GM21381 (cell line): Measurements from ENCODE around the gene KIF16B.
"Not testable (repeated sequence)": the region's sequence is repeated elsewhere in the genome, so short reads cannot be mapped to it uniquely, and the experiment has no call there.

Experiments used
- ATAC-seq: cut with Tn5 transposase; IDR thresholded peaks from one replicate; pipeline ENCODE4 v1.9.1; 2021; ENCODE audit warnings: mild to moderate bottlenecking, moderate library complexity; ENCODE audit not compliant: unreplicated experiment

Gene KIF16B

DNA sequence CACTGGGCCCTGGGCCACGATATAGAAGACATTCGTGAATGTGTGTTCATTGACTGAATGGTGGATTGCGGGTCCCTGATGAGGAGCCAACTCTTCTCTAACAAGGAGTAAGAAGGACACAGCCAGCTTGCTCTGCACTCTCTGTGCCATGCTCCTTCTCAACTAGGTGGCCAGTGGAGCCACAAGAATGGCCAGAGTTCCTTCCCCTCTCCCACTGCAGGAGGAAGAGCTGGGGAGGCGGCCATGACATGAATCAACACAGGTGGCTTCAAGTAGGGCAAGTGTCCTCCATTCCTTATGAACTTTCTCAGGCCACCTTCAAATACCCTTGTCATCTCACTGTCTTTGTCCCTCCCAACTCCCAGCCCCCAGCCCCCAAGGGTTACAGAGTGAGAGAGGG is 305.7 kb downstream of the KIF16B start:
- no peak for ATAC-seq

DNA sequence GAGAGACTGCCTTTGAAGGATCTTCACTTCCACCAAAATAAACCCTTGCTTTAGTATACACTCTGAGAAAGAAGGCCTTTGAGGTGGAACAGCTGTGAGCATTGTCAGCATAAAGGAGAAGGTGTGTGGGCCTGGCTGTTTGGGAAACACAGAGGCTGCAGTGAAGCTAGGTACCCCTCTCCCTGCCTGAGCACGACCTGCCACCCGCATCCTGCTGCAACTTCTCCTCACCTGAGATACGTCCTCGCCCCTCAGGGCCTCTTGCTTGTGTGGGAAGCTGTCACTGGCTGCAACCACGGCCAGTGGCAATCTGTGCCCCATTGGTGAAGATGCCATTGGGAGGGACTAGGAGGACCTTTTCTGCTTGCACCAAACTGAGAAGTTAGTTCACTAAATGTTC is 307.9 kb downstream of the KIF16B start:
- no peak for ATAC-seq

DNA sequence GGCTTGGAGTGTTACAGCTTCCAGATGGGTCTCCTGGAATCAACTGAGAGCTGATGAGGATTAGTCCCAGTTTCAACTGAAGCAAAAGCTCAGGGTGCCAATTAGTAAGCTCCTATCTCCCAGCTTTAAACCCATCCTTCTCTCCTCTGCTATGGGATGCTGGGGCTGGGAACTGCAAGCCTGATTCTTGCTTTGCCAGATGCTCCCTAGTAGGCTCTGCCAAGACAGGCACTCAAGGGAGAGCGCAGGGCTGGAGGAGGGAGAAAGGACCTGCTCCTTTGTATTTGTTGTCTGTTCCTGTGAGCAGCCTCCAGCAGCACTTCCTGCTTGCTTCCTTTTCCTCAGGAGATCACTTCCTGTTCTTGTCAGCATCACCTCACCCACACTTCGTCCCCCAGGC is 309.7 kb downstream of the KIF16B start:
- no peak for ATAC-seq

DNA sequence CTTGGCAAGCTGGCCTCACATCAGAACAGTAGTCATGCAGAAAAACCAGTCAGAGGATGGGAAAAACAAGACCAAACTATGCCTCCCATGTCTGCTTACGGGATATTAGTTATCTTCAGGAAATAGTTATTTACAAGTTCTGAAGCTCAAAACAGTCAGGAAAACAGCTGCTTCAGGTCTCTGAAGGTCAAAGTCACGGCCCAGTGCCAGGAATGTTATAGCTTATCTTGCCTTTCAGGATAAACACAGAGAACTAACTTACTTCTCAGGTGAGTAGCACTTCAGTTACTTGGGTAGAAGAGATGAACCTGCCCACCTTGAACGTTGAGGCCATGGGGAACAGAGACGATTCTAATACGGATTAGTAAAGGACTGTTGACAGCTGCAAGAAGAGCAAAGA is 310.7 kb downstream of the KIF16B start:
- no peak for ATAC-seq

DNA sequence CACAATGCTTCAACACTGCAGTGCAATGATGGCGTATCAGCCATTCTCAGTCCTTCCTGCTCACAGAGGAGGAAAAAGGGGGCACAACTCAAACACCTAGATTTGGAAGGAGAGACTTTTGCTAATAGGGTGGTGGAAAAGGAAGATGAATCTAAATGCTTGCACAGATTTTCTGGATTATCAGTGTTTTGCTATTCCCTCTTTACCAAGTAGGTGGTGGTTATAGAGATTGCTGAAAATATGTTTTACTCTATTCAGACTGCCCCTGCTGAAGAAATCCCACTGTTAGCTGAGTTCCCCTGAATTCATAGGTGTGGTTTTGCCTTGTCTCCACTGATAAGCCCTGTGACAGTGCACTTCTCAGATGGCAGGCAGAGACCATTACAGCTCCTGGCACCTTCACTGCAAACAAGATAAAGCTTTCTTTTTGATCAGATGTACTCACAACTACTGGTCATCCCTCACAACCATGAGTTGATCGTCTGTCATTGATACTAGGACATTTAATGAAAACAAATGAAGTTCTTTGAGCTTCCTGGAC is 311.4 kb downstream of the KIF16B start:
- ATAC-seq: no peak

DNA sequence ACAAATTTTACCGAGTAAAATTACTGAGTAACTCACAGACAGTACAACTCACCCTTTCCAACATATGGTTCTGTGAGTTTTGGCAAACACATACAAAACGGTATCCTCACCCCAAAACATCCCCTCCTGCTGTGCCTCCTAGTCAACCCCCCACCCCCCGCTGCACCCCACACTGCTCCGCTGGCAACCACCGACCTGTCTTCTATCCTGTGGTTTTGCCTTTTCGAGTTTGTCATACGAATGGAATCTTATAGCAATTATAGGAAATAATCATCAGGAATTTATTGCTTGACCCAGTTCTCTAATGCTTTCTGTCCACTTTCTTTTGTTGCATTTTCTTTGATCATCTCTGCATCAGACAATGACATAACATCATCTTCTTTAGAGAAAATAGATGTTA is 312.3 kb downstream of the KIF16B start:
- ATAC-seq: no peak

DNA sequence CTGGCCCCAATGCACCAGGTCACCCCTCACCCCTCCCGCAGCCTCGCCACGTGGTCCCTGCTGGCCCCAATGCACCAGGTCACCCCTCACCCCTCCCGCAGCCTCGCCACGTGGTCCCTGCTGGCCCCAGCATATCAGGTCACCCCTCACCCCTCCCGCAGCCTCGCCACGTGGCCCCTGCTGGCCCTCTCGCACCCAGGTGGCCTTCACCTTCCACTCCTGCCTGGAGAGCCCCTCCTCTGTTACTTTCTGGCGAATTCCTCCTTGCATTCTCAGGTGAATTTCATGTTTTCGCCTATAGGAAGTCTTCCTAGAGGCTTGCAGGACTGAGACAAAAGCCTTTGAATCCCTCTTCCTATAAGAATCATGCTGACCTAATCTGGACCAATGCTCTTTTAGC is 313.1 kb downstream of the KIF16B start:
- not testable (repeated sequence) for ATAC-seq

DNA sequence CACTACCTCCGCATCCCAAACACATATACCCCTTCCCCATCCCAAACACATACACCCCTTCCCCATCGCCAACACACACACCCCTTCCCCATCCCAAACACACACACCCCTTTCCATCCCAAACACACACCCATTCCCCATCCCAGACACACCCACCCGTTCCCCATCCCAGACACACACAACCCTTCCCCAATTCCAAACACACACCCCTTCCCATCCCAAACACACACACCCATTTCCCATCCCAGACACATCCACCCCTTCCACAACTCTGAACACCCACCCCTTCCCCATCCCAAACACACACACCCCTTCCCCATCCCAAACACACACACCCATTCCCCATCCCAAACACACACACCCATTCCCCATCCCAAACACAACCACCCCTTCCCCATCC is 314.5 kb downstream of the KIF16B start:
- ATAC-seq: no peak

DNA sequence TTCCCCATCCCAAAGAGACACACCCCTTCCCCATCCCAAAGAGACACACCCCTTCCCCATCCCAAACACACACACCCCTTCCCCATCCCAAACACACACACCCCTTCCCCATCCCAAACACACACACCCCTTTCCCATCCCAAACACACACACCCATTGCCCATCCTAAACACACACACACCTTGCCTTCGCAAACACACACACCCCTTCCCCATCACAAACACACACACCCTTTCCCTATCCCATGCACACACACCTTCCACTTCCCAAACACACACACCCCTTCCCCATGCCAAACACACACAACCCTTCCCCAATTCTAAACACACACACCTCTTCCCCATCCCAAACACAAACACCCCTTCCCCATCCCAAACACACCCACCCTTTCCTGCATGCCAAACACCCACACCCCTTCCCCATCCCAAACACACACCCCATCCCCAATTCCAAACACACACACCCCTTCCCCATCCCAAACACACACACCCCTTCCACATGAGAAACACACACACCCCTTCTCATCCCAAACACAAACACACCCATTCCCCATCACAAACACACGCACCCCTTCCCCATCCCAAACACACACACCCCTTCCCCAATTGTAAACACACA is 315.3 kb downstream of the KIF16B start:
- ATAC-seq: no peak

DNA sequence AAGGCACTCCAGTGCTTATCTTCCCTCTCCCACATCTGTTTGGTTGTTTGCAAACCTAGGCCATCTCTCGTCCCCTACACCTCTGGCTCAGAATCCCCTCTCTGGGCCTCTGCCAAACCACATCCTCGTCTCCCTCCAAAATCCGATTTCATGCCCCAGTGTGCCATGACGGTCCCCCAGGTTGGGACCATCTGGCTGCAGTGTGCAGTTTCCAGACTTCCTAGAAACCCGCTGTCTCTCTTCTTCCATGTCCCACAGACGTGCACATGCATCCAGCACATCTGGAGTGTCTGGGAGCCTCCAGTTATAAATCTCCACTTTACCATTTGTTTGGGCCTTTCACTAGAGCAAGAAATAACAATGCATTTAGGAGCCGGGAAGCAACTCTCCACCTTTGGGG is 316.2 kb downstream of the KIF16B start:
- ATAC-seq: no peak

DNA sequence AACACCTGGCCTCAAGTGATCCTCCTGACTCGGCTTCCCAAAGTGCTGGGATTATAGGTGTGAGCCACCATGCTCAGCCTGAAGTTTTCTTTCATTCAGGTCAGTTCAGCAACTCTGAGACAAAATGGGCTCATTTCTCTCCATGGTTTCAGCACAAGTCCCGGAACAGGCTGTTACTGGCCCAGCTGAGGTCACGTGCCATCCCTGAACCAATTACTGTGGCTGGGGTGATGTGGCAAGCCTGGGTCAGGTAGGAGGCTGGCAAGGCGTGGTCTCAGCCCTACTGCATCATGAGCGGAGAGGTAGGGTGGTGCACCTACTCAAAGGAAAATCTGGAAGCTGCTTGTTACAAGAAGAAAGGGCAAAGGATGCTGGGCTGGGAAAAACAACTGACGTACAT is 326.4 kb downstream of the KIF16B start:
- no peak for ATAC-seq

DNA sequence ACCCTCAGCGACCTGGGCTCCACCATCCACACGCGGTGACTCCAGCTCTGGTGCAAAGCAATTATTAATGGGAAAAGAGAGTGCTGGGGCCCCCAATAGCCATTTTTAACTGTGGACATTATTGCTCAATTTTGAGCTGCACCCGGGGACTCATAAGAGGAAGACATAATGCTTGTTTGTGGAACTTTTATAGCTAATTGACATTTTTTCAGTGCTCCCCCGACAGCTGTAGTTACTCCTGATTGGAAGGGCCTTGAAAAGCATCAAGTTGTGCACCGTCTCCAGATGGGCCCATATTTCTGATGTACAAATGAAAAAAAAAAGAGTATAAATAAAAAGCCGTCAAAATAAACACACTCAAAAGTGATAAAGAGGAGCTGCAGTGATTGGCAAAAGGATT is 327.0 kb downstream of the KIF16B start:
- no peak for ATAC-seq

DNA sequence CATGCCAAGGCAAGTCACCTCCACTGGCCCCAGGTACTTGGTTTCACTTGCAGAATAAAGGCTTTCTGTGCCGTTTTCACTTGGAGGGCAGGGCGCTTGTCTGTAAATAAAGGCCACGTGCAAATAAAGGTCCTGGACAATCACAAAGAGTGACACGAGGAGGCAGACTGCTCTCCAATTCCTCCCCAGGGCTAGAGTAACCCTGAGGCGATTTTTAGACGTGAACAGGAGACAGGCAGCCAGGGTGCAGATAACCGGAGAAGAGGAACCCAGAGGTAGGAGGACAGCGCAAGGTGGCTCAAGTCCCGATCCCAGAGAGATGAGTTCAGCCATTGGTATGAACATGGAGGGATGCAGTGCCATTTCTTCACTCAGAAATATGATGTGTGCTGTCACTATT is 327.4 kb downstream of the KIF16B start:
- no peak for ATAC-seq

DNA sequence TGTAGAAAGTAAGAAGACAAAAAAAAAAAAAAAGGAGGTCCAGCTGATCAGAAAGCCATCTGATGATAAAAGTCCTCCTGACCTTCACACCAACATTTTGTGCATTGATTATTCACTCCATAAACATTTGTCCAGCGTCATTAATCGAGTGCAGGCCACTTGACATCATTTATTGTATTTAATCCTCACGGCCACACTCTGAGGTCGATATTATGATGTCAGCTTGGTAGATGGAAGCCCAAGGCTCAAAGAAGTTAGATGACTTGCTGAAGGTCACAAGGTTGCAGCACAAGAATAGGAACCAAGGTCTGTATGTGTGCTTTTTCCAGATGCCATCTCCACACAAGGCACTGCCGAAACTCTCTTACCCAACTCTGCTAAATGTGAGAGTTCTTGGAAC is 328.4 kb downstream of the KIF16B start:
- ATAC-seq: no peak

DNA sequence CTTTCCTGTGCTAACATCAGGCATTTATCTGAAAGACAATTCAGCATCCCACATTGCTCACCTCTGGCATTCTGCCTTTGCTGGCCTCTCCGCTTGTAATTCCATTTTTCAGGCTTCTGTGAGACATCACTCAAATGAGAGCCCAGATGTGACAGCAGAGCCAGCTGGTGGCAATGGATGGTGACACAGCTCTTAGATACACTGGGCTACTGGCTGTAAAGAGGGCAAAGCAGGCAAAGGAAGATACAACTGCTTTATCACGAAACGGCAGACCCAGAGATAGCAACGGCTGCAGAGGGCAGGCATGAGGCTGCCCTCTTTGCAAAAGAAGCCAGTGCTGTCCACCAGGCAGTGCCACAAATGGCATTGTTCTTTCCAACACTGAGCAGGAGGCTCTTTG is 329.8 kb downstream of the KIF16B start:
- no peak for ATAC-seq

DNA sequence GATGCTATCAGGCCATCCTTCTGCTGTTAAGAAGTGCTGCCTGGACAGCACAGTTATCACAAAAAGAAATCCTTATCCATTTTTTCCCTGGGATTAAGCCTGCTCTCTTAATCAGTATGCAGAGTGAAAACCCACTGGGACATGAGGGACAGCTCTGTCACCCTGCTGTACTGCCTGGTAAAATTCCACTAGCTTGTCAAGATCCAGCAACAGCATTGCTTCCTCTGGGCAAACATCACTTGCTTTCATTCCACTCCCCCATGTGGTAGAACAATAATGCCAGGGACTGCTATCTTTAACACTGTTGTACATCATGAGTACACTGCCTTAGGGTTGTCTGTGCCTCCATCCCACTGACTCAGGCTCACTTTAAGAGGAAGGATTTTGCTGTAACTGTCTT is 331.3 kb downstream of the KIF16B start:
- no peak for ATAC-seq

DNA sequence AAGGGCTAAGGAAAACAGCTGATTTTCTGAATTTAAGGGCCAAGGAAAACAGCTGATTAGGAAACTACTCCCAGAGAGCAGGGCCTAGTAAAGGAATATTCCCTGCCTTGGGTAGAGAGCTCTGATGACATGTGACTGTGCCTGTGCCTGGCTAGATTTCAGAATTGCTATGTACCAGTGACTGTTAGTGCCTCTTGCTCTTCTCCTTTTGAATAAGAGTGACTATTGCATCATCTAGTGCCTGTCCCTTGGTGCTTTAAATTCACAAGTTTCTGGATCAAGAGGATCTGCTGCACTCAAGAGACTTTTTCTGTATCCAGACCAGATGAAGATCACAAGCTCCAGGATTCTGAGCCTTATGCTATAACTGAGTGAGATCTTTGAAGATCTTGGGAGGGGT is 332.9 kb downstream of the KIF16B start:
- ATAC-seq: no peak

DNA sequence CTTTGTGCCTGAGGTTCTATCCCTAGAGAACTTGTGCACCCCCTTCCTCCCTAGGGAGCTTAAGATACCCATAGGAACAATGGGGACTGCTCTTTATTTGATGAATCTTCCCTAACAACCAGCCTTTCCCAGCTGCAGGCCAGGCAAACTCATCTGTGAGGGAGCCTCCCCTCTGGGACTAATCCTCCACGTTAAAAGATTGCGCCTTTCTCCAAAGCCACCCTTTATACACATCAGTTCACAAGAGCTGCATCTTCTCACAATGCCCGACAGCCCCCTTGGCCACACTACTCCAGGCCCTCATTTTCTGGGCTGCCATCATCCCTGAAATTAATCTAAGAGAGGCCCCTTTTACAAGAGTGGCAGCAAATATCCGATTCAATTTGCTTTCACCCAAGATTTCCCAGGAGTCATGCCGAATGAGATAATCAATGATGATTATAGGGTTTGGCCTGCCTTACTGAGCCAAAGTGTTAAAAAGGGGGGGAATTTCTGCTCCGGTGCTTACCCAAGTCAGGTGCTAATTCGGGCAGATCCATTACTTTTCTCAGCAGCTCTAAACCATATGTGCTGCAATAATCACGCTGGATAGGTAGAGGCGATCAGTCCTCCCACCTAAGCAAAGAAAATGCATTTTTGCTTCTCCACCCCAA is 336.5 kb downstream of the KIF16B start:
- no peak for ATAC-seq

DNA sequence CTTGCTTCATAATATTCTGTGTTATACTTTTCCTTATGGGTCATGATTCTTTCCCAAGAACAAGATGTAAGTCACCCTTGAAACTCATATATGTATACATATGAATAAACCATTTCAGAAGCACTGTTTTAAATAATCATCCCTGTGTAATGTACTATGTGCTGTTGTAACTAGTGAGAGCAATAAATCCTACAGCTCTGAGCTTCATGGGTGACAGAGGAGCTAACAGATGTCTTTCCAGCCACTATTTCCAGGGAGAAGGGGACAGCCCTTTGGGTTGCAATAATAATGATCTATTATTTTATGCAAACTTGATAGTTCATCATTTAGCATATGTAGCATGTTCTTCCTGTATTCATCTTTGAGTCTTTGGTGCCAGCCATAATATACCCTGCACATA is 342.8 kb downstream of the KIF16B start:
- ATAC-seq: no peak

DNA sequence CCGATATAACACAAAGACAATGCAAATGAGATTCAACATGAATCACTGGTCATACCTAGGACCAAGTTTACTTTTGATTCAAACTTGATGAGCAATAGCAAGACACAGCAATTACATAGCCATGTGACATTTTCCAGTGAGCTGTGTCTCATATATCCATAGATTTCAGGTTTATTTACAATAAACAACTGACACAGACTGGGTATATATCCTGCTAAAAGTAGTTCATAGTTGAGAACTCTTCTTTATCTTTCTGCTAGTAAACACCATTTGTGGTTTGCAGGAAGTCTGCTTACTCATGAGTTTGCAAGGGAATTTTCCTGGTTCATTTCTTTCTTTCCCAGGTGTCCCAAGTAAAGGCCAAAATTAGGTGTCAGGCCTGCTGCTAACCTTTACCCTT is 343.4 kb downstream of the KIF16B start:
- ATAC-seq: no peak

DNA sequence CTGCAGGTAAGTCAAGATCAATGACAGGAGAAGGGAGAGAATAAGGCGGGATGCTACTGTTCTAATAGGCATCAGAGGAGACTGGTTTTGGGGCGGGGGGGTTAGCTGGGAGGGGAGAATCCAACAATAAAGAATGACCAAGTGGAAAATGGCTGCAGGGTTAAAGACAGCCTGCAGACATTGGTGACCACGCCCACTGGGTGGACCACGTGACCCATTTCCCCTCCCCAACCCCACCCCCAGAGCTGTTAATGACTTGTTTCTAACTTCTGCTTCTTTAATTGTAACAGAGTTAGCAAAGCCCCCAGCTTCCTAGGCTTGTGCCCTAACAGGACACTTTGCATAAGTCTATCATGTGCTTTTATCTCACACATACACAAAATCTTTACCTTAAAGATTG is 344.5 kb downstream of the KIF16B start:
- no peak for ATAC-seq

DNA sequence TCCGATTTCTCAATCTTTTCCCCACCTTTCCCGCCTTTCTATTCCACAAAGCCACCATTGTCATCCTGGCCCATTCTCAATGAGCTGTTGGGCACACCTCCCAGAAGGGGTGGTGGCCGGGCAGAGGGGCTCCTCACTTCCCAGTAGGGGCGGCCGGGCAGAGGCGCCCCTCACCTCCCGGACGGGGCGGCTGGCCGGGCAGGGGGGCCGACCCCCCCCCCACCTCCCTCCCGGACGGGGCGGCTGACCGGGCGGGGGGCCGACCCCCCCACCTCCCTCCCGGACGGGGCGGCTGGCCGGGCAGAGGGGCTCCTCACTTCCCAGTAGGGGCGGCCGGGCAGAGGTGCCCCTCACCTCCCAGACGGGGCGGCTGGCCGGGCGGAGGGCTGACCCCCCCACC is 346.3 kb downstream of the KIF16B start:
- not testable (repeated sequence) for ATAC-seq

DNA sequence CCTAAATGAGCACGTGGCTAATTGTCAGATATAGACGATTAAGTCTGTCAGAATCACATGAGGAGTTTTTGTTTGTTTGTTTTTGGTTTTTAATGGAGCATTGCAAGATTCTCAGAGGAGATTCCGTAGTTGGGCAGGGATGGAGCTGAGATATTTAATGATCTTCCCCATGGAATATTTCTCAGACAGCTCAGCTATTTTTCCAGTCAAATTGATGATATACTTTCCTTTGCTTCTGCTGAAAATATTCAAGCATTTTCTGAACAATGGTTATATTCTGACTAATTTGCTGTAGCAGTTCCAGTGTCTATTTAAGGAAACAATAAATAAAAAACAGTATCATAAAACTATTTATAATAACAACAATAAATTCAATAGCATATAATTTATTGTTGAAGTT is 348.4 kb downstream of the KIF16B start:
- ATAC-seq: no peak
